Pulmonary artery endothelial cell (primary cell): ENCODE results near the gene TIMM22. TPM values are rescaled to one million over a fixed set of nuclear protein-coding genes. Genes with fewer than 3 reads are reported as not detected.
A peak's percentile ranks its signal among the peaks of the same experiment; 100 is the strongest.

Source experiments
- DNase-seq: peaks from one replicate; pipeline ENCODE4 v3.0.0-alpha.2; 2011; ENCODE audit warnings: low read depth, low spot score
- total RNA-seq: library from RNA; depleted of rRNA; stranded (reverse); fragments of >200 nt; gene quantifications from 2 replicates; pipeline ENCODE4 v1.2.3, GENCODE V29; 2014

Gene TIMM22
- total RNA-seq, 1 donor from 2014 or later: 23.0 TPM

DNA sequence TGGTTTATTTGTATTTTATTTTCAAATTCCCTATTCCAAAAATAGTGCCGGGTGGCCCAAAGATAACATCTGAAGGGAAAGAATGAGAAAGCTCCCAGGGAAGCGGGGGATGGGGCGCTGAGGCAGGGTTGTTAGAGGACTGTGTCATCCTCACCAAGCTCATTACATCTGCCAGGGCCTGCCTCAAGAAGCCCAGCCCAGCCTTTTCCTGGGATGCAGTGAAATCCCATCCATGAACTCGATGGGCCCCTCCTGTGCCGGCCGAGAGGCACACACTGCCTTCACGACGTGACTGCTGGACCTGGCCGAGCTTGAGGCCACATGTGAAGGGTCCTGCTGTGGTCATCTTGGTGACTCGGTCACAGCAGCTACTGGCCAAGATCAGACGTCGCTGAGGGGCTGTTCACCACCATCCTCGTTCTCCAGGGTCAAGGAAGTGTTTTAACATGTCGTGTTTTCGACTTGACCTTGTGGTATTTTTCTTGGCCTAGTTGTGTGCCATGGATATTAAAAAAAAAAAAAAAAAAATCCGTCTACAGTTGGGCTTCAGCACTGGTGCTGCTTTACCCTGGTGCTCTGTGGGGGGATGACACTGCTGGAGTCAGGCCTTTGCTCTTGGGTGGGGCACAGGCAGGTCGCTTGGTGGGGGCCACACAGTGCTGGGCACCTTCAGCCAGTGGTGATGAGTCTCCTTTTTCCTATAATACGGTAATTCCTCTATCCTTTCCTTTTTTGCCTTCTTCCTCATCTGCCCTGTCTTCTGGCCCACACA is 4.9 kb downstream of the TIMM22 start:
- DNase-seq: no peak

DNA sequence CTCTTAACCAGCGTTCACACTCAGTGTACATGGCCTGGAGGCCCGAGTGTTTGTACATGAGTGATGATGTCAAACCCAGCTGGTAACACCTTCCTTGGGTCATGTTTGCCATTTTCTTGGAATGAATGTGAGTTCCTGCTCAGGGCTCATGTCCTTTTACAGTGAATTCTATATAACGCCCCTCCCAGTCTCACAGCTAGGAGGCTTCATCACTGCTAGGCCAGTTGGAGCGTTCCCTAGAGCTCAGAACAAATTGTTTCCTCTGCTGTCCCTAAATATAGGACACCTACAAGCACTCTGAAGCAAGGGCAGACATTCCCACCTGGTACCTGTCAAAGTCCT is 5.5 kb downstream of the TIMM22 start:
- no peak for DNase-seq

DNA sequence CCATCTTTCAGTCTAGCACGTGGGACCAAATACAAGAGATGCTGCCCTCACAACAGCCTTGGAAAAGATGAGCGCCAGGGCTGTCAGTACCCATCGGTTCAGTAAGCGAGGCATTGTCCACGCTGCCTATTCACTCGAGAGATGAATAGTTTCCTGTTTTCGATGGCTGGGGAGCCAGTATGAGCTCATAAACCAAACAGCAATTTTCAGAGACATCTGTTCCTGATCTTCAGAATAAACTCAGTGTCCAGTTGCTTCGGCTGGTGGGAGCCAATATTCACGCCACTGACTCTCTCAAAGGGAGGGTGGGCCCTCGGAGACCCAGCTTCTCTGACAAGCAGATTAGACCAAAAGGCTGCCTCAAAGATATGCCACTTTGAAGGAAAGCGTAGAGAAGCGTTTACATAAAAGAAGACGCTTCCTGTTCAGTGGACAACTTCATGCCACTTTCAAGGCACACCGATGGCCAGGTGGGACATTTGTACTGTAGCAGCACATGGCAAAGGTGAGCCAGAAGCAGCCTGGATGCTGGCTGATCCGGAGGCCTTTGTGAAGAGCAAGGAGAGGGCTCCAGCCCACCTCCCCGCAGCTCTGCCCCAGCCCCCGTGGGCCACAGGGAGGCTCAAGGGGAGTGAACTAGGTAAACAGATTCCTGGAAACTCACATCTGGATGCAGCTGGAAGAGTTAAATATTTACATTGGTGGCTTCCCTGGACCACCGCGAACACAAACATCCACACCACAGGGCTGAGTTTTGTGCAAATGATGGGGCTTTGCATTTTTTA is 6.0 kb downstream of the TIMM22 start:
- DNase-seq: peak; percentile 63

DNA sequence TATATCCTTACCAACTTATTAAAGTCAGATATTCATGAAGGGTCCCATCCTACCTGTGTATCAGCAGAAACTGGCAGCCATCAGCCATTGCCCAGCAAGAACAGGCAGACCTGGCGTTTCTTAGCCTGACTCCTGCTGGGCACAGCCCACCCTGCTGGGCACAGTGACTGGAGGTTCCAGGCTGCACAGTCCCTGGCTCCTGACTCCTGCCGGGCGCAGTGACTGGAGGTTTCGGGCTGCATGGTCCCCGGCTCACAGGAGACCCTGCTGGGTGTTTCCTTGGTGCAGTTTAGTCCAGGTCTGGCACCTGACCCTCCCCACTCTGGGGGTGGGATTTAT is 6.7 kb downstream of the TIMM22 start:
- no peak for DNase-seq

DNA sequence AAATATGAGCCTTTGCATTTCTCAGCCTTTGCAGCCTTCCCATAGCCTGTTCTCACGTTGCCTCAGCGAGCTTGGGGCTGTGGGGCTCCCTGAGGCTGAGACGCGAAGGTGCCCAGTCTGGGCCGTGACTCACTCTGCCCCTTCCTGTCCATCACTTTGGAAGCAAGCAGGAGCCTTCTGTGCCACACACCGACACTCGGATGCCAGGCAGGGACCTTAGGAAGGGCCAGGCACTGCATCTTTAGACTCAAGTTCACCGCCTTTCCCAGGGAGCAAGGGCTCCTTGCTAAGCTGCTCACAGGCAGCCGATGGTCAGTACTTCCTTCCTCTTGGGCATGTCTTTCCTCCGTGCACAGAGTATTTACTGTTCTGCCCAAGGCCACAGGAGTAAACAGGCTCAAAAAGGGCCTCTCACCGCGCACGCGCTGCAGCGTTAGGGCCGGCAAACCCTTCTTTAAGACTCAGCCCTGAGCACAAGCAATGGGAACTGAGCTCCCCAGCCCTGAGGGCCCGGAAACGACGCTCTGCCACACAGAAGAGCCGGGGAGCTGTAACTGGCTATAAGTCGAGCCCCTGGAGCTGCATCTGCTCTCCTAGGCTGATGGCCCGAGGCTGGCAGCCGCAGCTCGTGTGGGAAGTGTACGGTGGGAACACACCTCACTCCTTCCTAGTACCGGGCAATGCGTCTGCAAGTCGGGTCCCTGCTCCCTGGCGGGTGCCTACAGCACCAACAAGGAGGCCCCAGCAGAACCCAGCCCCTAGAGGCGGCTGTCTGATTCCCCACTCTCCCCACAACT is 7.2 kb downstream of the TIMM22 start:
- DNase-seq: no peak

DNA sequence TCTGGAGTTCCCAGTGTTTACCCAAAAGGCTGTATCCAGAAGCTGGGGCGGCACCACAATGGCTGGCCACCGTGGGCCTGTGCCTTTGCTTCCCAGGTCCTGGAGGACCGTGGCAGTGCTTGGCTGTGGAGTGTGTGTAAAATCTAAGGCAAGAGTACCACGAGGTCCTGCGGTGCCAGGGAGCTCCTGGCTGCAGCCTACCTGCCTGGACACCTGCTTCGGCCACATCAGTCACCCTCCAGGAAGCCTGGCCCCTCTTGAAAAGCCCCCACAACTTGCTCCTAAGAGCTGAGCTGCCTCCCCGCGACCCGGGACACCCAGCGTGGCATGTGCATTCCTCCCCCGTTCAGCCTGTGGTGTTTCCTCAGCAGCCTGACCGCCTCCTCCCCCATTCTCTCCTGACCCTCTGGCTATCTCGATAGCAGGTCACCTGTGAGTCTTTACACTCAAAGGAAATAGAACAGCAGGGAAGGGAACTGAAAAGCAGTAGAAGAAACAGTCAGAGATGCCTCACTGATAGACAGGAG is 7.9 kb downstream of the TIMM22 start:
- no peak for DNase-seq

DNA sequence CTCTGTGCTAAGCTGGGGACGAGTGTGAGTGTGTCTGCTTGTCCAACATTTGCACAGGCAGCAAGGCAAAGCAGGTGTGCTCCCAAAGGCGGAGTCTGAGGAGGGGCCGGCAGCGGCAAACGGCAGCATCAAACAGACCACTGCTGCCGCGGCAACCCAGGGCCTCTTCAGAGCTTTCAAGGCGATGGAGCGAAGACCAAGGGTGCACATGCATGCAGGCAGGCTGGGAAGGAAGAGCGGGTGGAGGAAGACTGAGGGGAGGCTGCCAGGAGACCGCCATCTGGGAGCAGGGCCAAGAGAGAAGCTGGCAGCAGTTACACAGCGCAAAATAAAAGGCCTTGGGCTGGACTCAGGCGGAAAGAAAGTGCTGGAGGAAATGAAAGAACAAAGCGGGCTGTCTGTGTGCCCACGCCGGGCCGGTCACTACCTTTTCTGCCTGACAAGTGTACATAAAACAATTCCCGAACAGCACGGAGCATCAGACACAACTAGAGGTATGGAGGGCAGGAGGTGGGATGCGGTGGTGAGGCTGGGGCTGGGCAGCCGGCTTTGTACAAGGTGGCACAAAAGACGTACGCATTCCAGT is 8.5 kb downstream of the TIMM22 start:
- DNase-seq: peak; percentile 63

DNA sequence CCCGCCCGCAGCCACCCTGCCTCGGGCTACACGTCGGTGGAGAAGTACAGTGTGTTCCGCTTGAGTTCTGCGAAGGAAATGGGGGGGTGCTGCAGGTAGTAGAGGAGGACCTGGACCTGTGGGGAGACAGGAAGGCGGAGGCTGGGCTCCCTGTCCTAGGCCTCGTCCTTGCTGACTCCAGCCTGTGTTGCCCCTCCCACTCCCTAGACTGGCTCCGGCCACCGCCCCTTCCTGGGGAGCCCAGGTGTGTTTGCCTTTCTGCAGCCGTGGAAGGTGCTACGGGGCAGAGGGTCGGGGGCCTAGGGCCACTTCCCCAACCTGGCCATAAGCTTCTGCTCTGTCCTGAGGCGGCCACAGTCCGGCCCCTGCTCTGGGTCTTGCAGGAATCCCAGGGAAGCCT is 9.1 kb downstream of the TIMM22 start:
- no peak for DNase-seq

DNA sequence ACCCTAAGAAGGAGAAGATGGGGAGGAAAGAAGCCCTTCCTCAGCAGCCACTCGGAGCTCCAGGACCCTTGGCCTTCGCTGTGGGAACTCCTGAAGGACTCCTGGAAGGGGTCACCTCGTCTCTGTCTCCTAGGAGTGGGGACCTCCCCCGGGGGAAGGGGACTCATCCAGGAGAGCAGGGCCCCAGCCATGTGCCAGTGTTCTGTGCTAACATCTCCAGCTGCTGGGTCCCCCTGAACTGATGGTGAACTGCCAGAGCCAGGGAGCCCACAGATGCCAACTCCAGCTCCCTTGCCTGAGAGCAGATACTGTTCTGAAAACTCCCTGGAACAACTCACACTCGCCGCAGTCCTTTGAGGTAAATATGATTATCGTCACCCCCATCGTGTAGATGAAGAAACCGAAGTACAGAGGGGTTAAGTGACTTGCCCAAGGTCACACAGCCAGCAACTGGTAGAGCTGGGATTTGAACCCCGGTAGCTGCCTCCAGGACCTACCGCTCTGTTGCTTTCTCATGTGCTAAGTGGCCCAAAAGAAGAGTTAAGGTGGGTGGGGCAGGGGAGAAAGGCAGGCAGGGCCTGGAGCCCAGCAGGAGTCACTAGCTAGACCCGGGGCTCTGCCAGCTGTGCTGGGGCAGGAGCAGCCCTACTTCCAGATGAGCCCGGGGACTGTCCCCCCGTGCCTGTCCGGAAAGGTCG is 10.5 kb downstream of the TIMM22 start:
- no peak for DNase-seq

DNA sequence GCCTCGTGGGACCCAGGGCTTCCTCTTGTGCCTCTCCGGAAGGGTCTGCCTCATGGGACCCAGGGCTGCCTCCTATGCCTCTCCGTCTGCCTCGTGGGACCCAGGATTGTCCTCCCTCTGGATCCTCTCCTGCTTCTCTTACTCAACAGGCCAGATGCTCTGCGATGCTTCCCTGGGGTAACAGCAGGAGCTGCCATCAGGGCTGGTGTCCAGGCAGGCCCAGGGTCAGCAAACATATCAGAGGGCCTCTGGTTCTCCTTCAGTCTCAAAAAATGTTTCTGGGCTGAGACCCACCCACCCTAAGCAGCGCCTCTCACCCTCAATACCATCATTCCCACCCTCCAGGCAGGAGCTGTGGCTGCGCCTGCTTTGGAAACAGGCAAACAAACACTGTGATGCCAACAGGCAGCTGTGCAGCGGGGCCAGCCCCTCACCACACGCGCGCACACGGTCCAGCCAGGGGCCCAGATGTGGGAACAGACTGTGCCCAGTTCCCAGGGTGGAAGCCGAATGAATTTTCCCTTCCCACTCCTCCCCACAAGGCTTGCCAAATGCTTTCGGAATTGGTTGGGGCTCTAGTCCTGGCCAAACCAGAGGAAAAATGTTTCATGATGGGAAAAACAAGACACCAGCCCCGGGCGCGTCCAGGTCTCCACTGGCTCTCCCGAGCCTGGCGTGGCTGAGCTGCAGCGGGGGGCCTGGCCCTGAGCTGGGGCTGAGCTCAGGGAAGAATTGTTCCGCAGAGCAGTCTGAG is 11.3 kb downstream of the TIMM22 start:
- no peak for DNase-seq

DNA sequence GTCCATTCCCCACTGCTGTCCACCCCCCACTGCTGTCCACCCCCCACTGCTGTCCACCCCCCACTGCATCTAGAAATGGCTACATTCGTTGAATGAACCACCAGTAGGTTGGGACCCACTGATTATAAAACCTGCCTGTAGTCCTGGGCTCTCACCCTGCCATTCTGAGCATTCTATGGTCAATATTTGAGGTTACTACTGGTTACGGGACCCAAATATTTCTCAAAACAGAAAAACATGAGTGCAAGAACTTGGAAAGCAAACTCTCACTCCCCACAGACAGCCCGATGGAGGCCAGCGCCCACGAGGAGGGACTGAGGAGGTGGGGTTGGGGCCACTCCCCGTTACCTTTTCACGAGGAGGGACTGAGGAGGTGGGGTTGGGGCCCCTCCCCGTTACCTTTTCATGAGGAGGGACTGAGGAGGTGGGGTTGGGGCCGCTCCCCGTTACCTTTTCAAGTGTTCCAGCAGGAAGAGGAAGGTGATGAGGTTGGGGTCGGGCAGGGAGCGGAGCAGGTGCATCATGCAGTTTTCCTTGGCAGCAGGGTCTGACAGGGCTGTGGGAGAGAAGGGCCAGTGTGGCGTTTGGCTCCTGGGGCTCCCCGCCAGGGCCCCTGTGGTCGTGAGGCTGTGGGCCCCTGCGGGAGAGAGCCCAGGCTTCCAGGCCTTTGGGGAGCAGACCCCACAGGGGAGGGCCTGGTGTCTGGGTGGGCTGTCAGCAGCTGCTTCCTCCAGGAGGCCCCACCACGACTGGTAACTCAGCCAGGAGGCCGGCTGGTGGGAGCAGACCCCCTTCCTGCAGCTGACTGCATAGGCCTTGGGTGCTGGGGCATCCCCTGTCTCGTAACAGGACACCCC is 12.5 kb downstream of the TIMM22 start:
- no peak for DNase-seq

DNA sequence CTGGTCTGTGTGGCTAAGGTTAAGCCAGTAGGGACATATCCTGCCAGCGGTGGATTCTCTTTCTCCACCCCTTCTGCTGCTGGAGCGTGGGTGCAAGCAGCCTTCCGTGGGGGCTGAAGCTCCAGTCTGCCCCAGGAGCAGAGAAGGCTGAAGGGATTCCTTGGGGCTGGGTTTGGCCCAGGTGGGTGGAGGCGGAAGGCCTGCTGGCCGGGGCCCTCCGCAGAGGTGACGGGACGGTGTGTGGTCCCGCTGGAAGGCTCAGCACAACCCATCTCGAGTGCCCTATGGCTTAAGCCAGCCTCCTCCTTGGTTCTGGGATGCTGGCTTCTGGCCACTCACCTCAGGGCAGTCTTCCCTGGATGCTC is 13.1 kb downstream of the TIMM22 start:
- DNase-seq: no peak

DNA sequence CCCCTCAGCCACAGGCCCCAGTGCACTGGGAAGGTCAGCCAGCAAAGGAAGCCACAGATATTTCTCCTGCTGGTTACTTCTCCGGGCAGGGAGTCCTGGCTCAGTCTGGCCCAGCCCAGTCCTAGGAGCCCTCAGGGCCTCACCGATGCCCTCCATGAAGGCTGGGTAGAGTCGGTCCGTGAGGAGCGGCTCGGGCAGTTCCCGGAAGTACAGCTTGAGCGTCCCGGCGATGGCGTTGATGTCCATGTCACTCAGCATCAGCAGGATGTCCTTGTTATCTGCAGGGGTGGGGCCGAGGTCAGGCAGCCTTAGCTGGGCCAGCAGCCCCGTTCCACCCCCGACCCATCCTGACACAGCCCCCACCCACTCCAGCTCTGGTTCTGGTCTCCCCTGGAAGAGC is 13.7 kb downstream of the TIMM22 start:
- DNase-seq: no peak

DNA sequence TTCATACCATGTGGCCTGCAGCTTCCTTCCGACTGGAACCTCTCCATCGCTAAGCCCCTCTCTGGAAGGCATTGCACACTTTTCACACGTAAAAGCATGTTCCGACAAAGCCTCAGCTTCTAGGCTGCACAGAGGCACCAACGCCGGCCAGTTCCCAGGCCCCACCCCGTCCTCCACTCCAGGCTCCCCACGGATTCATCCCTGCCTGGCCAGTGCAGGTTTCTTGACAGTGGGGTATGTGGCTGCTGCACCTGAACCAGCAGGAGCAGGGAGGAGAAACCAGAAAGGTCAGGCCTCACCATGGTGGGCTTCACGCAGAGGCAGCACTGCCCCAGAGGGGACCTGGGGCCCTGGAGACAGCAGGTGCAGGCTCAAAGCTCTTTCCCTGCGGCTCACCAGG is 14.2 kb downstream of the TIMM22 start:
- no peak for DNase-seq

DNA sequence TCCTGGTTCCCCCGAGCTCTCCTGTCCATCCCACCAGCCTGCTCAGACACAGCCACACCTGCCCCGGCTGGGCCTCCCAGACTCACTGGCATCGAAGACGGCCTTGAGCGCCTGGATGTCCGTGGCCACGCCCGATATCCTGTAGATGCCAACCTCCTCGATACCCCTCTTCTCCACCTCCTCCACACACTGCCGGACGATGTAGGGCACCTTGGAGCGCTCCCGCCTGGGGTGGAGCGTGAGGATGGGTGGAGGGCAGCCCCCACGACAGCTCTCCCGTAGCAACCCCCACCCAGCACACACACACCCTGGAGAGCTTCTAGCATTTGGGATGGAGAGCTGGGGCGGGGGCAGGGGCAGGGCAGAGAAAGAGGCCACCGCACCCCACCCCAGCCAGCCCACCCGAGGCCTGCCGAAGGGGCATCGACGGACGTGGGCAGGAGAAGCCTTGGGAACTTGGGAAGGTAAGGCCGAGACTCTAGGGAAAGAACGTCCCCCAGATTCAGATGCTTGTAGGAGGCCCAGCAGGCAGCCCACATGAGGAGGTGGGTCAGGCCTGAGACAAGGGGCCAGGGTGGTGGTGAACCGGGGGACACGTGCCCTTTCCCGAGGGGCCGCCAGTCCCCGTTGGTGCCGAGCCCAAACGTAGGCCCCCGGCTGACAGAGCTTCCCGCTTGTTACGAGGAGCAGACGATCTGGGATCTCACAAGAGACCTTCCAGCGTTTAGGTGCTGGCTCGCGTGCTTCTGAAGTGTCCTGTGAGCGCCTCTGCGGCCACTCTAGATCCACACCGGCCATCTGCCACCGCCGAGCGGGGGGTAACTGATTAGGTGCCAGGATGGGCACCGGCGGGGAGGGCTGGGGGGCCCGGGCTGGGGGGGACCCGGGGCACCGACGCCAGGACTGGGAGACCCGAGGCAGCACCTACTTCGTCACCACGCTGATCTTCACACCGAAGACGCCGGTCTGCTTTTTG is 15.1 kb downstream of the TIMM22 start:
- no peak for DNase-seq

DNA sequence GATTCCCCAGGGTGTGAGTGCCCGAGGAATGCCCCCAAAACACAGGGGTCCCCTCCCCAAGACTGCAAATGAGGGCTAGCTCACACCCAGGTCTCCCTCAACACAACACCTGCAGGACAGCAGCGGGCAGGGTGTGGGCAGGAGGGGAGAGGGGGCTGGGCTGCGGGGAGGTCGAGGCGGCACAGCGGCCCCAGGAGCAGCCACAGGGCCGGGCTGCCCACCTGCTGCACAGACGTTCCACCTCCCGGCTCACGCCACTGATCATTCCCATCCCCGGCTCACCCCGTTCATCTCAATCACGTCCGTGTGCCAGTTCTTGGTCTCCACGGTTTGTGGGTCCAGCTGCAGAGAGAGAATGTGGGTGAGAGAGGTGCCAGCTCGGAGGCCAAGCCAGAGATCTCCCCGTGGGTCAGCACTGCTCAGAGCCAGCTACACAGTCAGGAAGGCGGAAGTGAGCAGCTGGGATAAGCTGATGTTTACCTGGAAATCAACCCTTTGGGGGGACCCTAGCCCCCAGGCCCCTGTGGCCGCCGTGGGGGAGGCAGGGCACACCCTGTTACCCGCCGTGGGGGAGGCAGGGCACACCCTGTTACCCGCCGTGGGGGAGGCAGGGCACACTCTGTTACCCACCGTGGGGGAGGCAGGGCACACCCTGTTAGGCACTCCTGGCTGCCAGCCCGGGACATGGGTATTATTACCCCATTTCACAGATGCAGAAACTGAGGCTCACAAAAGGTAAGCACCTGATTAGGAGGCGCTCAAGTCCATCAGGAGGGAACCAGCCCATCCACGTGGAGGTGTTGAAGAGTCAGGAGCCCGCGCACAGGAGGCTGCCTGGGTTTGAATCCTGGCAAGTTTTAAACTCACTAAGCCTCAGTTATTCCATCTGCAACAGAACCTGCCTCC is 16.1 kb downstream of the TIMM22 start:
- DNase-seq: no peak

DNA sequence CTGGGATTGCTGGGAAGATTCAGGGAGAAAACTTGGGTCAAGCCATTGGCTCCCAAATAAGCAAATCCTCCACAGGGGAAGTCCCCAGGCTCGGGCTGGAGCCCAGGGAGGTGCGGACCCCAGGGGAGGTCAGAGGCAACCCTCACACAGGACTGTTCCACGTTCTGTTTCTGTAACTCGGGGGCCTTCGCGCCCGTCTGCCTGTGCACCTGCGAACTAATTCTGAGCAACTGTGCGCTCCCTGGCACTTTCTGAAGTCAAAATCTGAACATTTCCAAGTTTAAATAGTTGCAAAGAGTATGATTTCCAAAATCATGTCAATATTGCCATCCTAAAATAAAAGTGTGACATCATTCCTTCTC is 16.8 kb downstream of the TIMM22 start:
- no peak for DNase-seq
